Measurements from ENCODE around the gene COL4A4.

GRCh38 chr2:227007148-227007547 is 156.9 kb downstream of the COL4A4 start:
- TF ChIP-seq POLR2AphosphoS5 (IDR thresholded peaks at IDR 0.05; ENCODE audit: insufficient read depth, low read depth, low read length) (no peak), CTCF (IDR thresholded peaks at IDR 0.05; ENCODE audit: extremely low read depth in 1 of 2, insufficient read depth in 1 of 2, low read depth in 1 of 2, low read length in 2 of 2) (no peak)
